Natural killer cell (primary cell): ENCODE results near the gene SFRP5. TPM values are rescaled to one million over a fixed set of nuclear protein-coding genes. Genes with fewer than 3 reads are reported as not detected.
A peak's percentile ranks its signal among the peaks of the same experiment; 100 is the strongest.

Experiments used
- ATAC-seq, 3 donors: fragments of 150-1000 bp in 2 of 3; fragments of 200-7000 bp in 1 of 3; cut with Tn5 transposase; 1 replicate in 1 of 3; 2 replicates in 2 of 3; pipeline ENCODE4 v1.10.0; 2021; ENCODE audit warnings: mild to moderate bottlenecking in 2 of 3, moderate library complexity in 2 of 3
- DNase-seq, 2 donors: peaks; one replicate each; pipeline versions ENCODE4 v3.0.0 to v3.0.0-alpha.2; 2013 to 2021; ENCODE audit warnings: mixed read lengths in 1 of 2
- H3K27ac ChIP-seq: one replicate; pipeline ENCODE4 v1.5.1; 2013; ENCODE audit warnings: mild to moderate bottlenecking, low read length
- H3K27me3 ChIP-seq: one replicate; pipeline ENCODE4 v1.6.1; 2013; ENCODE audit warnings: low read length; ENCODE audit not compliant: control insufficient read depth, insufficient read depth
- H3K36me3 ChIP-seq: one replicate; pipeline ENCODE4 v1.6.1; 2013; ENCODE audit warnings: low read length; ENCODE audit not compliant: control insufficient read depth, insufficient read depth
- H3K4me1 ChIP-seq: one replicate; pipeline ENCODE4 v1.6.1; 2013; ENCODE audit warnings: low read length; ENCODE audit not compliant: control insufficient read depth, insufficient read depth
- H3K4me3 ChIP-seq: one replicate; pipeline ENCODE4 v1.5.1; 2013; ENCODE audit warnings: low read length
- H3K9me3 ChIP-seq: one replicate; pipeline ENCODE4 v1.6.1; 2013; ENCODE audit warnings: low read length; ENCODE audit not compliant: control insufficient read depth, insufficient read depth
- H3K27ac Mint-ChIP-seq, 2 donors: one replicate each; pipeline ENCODE4 v1.8.0; 2022; ENCODE audit warnings: mild to moderate bottlenecking in 2 of 2, mixed read lengths in 2 of 2, moderate library complexity in 1 of 2
- H3K27me3 Mint-ChIP-seq, 2 donors: one replicate each; pipeline ENCODE4 v1.8.0; 2022; ENCODE audit warnings: low read depth in 2 of 2, mixed read lengths in 2 of 2
- H3K36me3 Mint-ChIP-seq: one replicate; pipeline ENCODE4 v1.8.0; 2022; ENCODE audit warnings: mixed read lengths
- H3K4me1 Mint-ChIP-seq, 2 donors: one replicate each; pipeline ENCODE4 v1.8.0; 2022; ENCODE audit warnings: mixed read lengths in 2 of 2
- H3K4me3 Mint-ChIP-seq: one replicate; pipeline ENCODE4 v1.8.0; 2022; ENCODE audit warnings: mild to moderate bottlenecking, moderate library complexity, mixed read lengths
- H3K9me3 Mint-ChIP-seq, 2 donors: one replicate each; pipeline ENCODE4 v1.8.0; 2022; ENCODE audit warnings: mixed read lengths in 2 of 2
- WGBS: methylation state at CpG from one replicate; pipeline ENCODE4 v1.1.7; 2013; ENCODE audit warnings: missing lambda C conversion rate; ENCODE audit not compliant: insufficient coverage; 5-methylcytosine and 5-hydroxymethylcytosine counted together
- intact Hi-C: fragments of 100-400 bp; cut with micrococcal nuclease; formaldehyde crosslinking; loops from one replicate; pipeline ENCODE4 v1.14.2; 2022
- total RNA-seq, 4 donors: library from RNA; stranded (reverse); fragments of 120-200 nt in 1 of 4; gene quantifications; one replicate each; pipeline versions ENCODE4 v1.2.3 to v1.2.4, GENCODE V29; 2013 to 2022
- TF ChIP-seq, protein P1 (sequence below): fragments of 200-600 bp; IDR thresholded peaks from one replicate; pipeline ENCODE4 v1.8.0; 2022; ENCODE audit warnings: antibody characterized with exemption

Gene SFRP5
- total RNA-seq, 3 donors from 2014 or later (not counting 1 experiment from before 2014, with no cell fraction given): not detected

DNA sequence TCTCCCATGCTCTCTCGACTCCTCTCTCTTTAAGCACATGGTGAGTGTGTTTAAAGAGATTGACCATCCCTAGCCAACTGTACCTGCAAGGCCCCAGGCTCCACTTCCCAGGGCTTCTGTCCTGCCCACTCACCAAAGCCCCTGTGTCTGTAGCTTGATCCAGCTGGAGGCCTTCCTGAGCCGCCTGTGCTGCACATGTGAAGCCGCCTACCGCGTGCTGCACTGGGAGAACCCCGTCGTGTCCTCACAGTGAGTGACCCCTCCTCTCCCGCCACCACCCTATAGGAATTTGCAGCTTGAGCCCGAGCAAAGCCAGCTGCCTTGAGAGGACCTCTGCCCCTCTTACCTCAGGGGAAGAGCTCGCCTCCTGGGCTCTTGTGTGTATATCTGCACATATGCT is 23.7 kb downstream of the SFRP5 start:
- DNase-seq: no peak
- Mint-ChIP-seq H3K4me3 (no peak overlapping the region), H3K27ac (no peak overlapping the region), H3K36me3 (peaks cover 22% of the 10 kb centered on the region), H3K4me1 (peaks cover 7 to 22% of the 10 kb centered on the region in 2 donors), H3K27me3 (no peaks in the 10 kb centered on the region), H3K9me3 (no peaks in the 10 kb centered on the region)
- Histone ChIP-seq H3K4me3 (no peak overlapping the region), H3K4me1 (no peaks in the 10 kb centered on the region), H3K36me3 (peaks cover 84% of the 10 kb centered on the region), H3K9me3 (no peaks in the 10 kb centered on the region), H3K27me3 (no peaks in the 10 kb centered on the region), H3K27ac (no peak overlapping the region)
- ATAC-seq: no peak
- 96% methylated on average over 9 of the region's 10 CpGs for WGBS
- intact Hi-C loops: no loop called here
- TF ChIP-seq, protein P1, sequence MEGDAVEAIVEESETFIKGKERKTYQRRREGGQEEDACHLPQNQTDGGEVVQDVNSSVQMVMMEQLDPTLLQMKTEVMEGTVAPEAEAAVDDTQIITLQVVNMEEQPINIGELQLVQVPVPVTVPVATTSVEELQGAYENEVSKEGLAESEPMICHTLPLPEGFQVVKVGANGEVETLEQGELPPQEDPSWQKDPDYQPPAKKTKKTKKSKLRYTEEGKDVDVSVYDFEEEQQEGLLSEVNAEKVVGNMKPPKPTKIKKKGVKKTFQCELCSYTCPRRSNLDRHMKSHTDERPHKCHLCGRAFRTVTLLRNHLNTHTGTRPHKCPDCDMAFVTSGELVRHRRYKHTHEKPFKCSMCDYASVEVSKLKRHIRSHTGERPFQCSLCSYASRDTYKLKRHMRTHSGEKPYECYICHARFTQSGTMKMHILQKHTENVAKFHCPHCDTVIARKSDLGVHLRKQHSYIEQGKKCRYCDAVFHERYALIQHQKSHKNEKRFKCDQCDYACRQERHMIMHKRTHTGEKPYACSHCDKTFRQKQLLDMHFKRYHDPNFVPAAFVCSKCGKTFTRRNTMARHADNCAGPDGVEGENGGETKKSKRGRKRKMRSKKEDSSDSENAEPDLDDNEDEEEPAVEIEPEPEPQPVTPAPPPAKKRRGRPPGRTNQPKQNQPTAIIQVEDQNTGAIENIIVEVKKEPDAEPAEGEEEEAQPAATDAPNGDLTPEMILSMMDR: no peak

DNA sequence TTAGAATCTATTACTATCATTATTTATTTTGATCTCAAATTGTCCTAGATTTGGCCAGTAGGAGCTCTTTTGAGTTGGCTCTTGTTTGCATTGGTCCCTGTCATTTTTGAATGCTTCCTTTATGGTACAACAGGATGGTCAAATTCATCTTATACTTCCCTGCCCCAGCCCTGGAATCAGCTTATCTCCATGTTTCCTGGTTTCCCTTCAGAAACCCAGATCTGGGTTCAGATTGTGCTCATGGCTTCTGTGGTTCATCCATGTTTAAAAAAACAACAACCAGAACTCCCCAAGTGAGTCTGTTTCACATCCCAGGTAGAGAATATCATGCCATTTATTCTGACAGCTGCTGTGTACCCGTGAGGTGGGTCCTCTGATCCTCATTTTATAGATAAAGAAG is 24.2 kb downstream of the SFRP5 start:
- DNase-seq: no peak
- H3K4me3 Mint-ChIP-seq: no peak overlapping the region
- H3K9me3 ChIP-seq: no peaks in the 10 kb centered on the region
- H3K4me3 ChIP-seq: no peak overlapping the region
- H3K9me3 Mint-ChIP-seq: no peaks in the 10 kb centered on the region
- H3K4me1 Mint-ChIP-seq: peaks cover 10 to 28% of the 10 kb centered on the region in 2 donors
- H3K27me3 Mint-ChIP-seq: no peaks in the 10 kb centered on the region
- WGBS: 90% methylated on average over 1 of the region's 1 CpG
- no peak overlapping the region for H3K27ac ChIP-seq
- ATAC-seq: no peak
- no peak overlapping the region for H3K27ac Mint-ChIP-seq
- TF ChIP-seq, protein P1: no peak
- H3K27me3 ChIP-seq: no peaks in the 10 kb centered on the region
- peaks cover 3% of the 10 kb centered on the region for H3K4me1 ChIP-seq
- peaks cover 22% of the 10 kb centered on the region for H3K36me3 Mint-ChIP-seq
- peaks cover 85% of the 10 kb centered on the region for H3K36me3 ChIP-seq
- intact Hi-C loops: no loop called here

DNA sequence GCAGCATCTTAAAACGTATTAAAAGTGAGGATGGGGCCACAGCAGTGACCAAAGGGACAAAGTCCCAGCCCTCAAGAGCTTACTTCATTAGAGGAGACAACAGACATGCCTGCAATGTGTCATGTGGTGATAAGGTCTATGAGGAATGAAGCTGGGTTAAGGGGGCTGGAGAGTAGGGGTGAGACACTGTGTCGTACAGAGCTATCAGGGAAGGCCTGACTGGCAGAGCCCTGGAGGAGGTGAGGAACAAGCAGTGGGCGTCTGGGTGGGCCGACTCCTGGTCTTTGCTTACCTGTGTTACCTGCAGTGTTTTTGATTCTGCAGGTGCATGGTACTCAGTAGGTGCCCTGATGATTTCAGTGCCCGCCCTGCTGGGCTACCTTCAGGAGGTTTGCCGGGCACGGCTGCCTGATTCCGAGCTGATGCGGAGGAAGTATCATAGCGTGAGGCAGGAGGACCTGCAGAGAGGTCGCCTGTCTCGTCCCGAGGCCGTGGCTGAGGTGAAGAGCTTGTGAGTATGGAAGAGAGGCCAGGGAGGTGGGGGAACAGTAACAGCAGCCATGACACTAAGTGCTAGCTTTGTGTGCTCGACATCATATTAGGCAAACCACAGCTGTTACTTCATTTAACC is 27.3 kb downstream of the SFRP5 start:
- Mint-ChIP-seq H3K9me3 (no peaks in the 10 kb centered on the region), H3K27ac (peak overlapping the region in 1 of 2 donors; percentile 57), H3K36me3 (peaks cover 14% of the 10 kb centered on the region), H3K4me1 (peaks cover 30 to 53% of the 10 kb centered on the region in 2 donors), H3K4me3 (no peak overlapping the region), H3K27me3 (no peaks in the 10 kb centered on the region)
- intact Hi-C loops: no loop called here
- Histone ChIP-seq H3K4me1 (peaks cover 3% of the 10 kb centered on the region), H3K27ac (no peak overlapping the region), H3K27me3 (no peaks in the 10 kb centered on the region), H3K9me3 (no peaks in the 10 kb centered on the region), H3K4me3 (no peak overlapping the region), H3K36me3 (peaks cover 68% of the 10 kb centered on the region)
- ATAC-seq (no peak), DNase-seq (no peak)
- TF ChIP-seq, protein P1: no peak
- WGBS: 98% methylated on average over 14 of the region's 15 CpGs
